DND-41 (cell line): ENCODE measurements around the gene QRSL1.
"Not testable (repeated sequence)": the region's sequence is repeated elsewhere in the genome, so short reads cannot be mapped to it uniquely, and the experiment has no call there.

Source experiments
- ATAC-seq: fragments of 200-7000 bp; cut with Tn5 transposase; 3 replicates; pipeline ENCODE4 v1.9.1; 2021; ENCODE audit warnings: low read depth; ENCODE audit not compliant: insufficient read depth
- DNase-seq: peaks from one replicate; pipeline ENCODE4 v3.0.0-alpha.2; 2020
- H2AFZ ChIP-seq: 2 replicates; pipeline ENCODE4 v1.6.0; 2012; ENCODE audit warnings: low read depth, low read length
- H3K27ac ChIP-seq: 2 replicates; pipeline ENCODE4 v1.5.1; 2012; ENCODE audit warnings: low read length, inconsistent platforms
- H3K27me3 ChIP-seq: fragments of 200-600 bp; sonication (generic); 2 replicates; pipeline ENCODE4 v1.6.0; 2012; ENCODE audit warnings: low read length, mild to moderate bottlenecking, inconsistent platforms; ENCODE audit not compliant: insufficient read depth, poor library complexity
- H3K36me3 ChIP-seq: 2 replicates; pipeline ENCODE4 v1.5.1; 2012; ENCODE audit warnings: low read length, inconsistent platforms; ENCODE audit not compliant: insufficient read depth
- H3K4me1 ChIP-seq: 2 replicates; pipeline ENCODE4 v1.5.1; 2012; ENCODE audit warnings: mild to moderate bottlenecking, low read length; ENCODE audit not compliant: insufficient read depth
- H3K4me2 ChIP-seq: 2 replicates; pipeline ENCODE4 v1.6.0; 2012; ENCODE audit warnings: mild to moderate bottlenecking, moderate library complexity, low read length, inconsistent platforms; ENCODE audit not compliant: insufficient read depth
- H3K4me3 ChIP-seq, 2 experiments: fragments of 200-600 bp in 1 of 2; shearing (Covaris generic) in 1 of 2; 2 replicates each; pipeline ENCODE4 v1.5.1; 2012 to 2016; ENCODE audit warnings: inconsistent platforms in 2 of 2, low read length in 2 of 2, mild to moderate bottlenecking in 2 of 2, low read depth in 1 of 2, moderate library complexity in 1 of 2
- H3K79me2 ChIP-seq: 2 replicates; pipeline ENCODE4 v1.6.0; 2012; ENCODE audit warnings: low read length, inconsistent platforms; ENCODE audit not compliant: insufficient read depth
- H3K9ac ChIP-seq: 2 replicates; pipeline ENCODE4 v1.6.0; 2012; ENCODE audit warnings: low read depth, mild to moderate bottlenecking, inconsistent platforms, low read length, moderate library complexity
- H3K9me3 ChIP-seq: 2 replicates; pipeline ENCODE4 v1.5.1; 2012; ENCODE audit warnings: low read length, moderate library complexity, mild to moderate bottlenecking, inconsistent platforms; ENCODE audit not compliant: insufficient read depth, severe bottlenecking
- H4K20me1 ChIP-seq: 2 replicates; pipeline ENCODE4 v1.6.0; 2012; ENCODE audit warnings: low read length; ENCODE audit not compliant: insufficient read depth
- CTCF ChIP-seq: IDR thresholded peaks from 2 replicates; pipeline ENCODE4 v1.5.1; 2012; ENCODE audit warnings: borderline replicate concordance, low read length, moderate library complexity, mild to moderate bottlenecking; ENCODE audit not compliant: poor library complexity, severe bottlenecking; ENCODE audit errors: extremely low read depth
- EZH2 ChIP-seq: IDR thresholded peaks from 3 replicates; pipeline ENCODE4 v1.6.1; 2012; ENCODE audit warnings: borderline replicate concordance, low read depth, mild to moderate bottlenecking, moderate library complexity, low read length, inconsistent platforms; ENCODE audit not compliant: severe bottlenecking

The QRSL1 gene

GRCh38 chr6:106629103-106629858, at the start of gene QRSL1, which contains the start of gene RTN4IP1:
QRSL1 (plus strand) TSS chr6:106629578; CDS start chr6:106629682, 104 bp downstream.
RTN4IP1 (minus strand) TSS chr6:106629498; CDS start chr6:106629021, 477 bp downstream.
- peak within 1 kb of the TSS; percentile 57 to 68 for H3K4me3 ChIP-seq
- peaks cover 61% of the 10 kb centered on the region for H3K79me2 ChIP-seq
- H3K9me3 ChIP-seq = no peaks in the 10 kb centered on the region
- no peaks in the 10 kb centered on the region for H3K27me3 ChIP-seq
- H3K9ac ChIP-seq = peak within 1 kb of the TSS; percentile 65
- peak within 1 kb of the TSS; percentile 79 for H3K27ac ChIP-seq
- ATAC-seq = peak; percentile 94
- H3K4me2 ChIP-seq = peak within 1 kb of the TSS; percentile 96
- TF ChIP-seq CTCF (no peak), EZH2 (no peak)
- peaks cover 10% of the 10 kb centered on the region; the same call in 1 of the 2 replicates for H4K20me1 ChIP-seq
- peak within 1 kb of the TSS; percentile 91 for H2AFZ ChIP-seq
- no peaks in the 10 kb centered on the region for H3K36me3 ChIP-seq
- DNase-seq = peak; percentile 92
- peaks cover 35% of the 10 kb centered on the region for H3K4me1 ChIP-seq

DNA sequence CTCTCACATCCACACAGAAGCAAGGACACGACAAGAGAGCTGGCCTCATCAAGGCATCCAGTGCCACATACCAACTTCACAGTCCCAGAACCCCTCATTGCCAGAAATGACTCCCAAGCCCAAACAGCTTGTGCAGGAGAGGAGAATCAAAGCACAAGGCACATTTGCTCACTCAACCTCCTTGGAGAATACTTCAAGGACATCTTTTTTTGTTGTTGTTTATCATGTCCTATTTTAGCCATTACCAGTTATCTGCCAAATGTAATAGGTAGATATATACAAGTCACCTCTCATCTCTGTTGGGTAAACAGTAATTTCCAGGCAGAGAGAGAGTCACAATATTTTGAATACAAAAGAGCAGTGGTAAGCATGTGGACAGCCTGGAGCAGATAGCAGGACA, 47.9 kb upstream of the QRSL1 start:
- DNase-seq (no peak), ATAC-seq (no peak)
- no peak overlapping the region for H2AFZ ChIP-seq
- H3K27ac ChIP-seq = no peak overlapping the region
- no peaks in the 10 kb centered on the region for H3K4me1 ChIP-seq
- H3K4me3 ChIP-seq = no peak overlapping the region
- TF ChIP-seq CTCF (no peak), EZH2 (no peak)
- H3K9me3 ChIP-seq = no peaks in the 10 kb centered on the region
- no peaks in the 10 kb centered on the region for H3K79me2 ChIP-seq
- no peak overlapping the region for H3K9ac ChIP-seq
- H3K36me3 ChIP-seq = peaks cover 30% of the 10 kb centered on the region
- H3K27me3 ChIP-seq = no peaks in the 10 kb centered on the region
- no peak overlapping the region for H3K4me2 ChIP-seq
- H4K20me1 ChIP-seq = no peaks in the 10 kb centered on the region

GRCh38 chr6:106586815-106587415, 42.5 kb upstream of the QRSL1 start:
- Histone ChIP-seq H3K36me3 (peaks cover 41% of the 10 kb centered on the region), H3K27ac (no peak overlapping the region), H3K4me2 (no peak overlapping the region), H3K79me2 (no peaks in the 10 kb centered on the region), H3K9me3 (no peaks in the 10 kb centered on the region), H3K4me3 (no peak overlapping the region), H3K9ac (no peak overlapping the region), H3K4me1 (no peaks in the 10 kb centered on the region), H2AFZ (no peak overlapping the region), H4K20me1 (no peaks in the 10 kb centered on the region), H3K27me3 (no peaks in the 10 kb centered on the region)
- no peak for TF ChIP-seq EZH2
- TF ChIP-seq CTCF = no peak
- no peak for ATAC-seq
- DNase-seq = no peak

GRCh38 chr6:106588937-106589336, 40.4 kb upstream of the QRSL1 start:
- H3K4me2 ChIP-seq, ATAC-seq: not testable (repeated sequence)
- peaks cover 30% of the 10 kb centered on the region; the same call in 1 of the 2 replicates for H3K36me3 ChIP-seq

More at GRCh38 chr6:106588937-106589336, 40.4 kb upstream of the QRSL1 start:
- not testable (repeated sequence) for H3K79me2 ChIP-seq, H2AFZ ChIP-seq, H3K9ac ChIP-seq, H3K4me1 ChIP-seq, H3K27ac ChIP-seq, H3K4me3 ChIP-seq, DNase-seq, H3K9me3 ChIP-seq, H3K27me3 ChIP-seq, H4K20me1 ChIP-seq
